GM20000 (cell line): Measurements from ENCODE around the gene CD302.

Source experiments
- DNase-seq: peaks from one replicate; pipeline ENCODE4 v3.0.0; 2012; ENCODE audit warnings: low spot score
- CTCF ChIP-seq: IDR thresholded peaks from 2 replicates; pipeline ENCODE4 v1.5.1; 2012; ENCODE audit warnings: mild to moderate bottlenecking, control low read depth; ENCODE audit errors: extremely low read depth, missing control alignments

CD302 gene

DNA sequence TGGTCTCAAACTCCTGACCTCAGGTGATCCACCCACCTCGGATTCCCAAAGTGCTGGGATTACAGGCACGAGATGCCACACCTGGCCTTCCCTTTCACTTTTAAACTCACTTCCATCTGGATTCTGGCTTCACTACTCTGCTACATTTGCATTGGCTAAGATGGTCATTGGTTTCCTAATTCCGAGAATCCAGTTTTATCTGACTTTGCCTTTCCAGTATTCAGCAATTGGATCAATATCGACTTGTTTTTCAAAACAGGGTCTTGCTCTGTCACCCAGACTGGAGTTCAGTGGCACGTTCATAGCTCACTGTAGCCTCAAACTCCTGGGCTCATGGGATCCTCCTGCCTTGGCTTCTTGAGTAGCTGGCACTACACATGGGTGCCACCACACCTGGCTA lies 4.7 kb upstream of the CD302 start:
- TF ChIP-seq CTCF: no peak
- DNase-seq: no peak

DNA sequence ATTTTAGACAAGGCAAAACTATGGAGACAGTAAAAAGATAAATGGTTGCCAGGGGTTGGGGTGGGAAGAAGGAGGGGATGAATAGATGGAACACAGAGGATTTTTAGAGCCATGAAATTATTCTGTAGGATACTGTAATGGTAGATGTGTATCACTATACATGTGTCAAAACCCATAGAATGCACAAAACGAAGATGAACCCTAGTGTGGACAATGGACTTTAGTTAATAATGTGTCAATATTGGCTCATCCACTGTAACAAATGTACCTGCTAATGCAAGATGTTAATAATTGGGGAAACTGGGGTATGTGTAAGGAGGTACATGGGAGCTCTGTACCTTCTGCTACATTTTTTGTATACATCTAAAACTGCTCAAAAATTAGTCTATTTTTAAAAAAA lies 1.8 kb upstream of the CD302 start:
- DNase-seq: no peak
- TF ChIP-seq CTCF: no peak

- no peak for DNase-seq
- TF ChIP-seq CTCF: no peak
Observed at GRCh38 chr2:159798376-159798725, 343 bp upstream of the CD302 start.

DNA sequence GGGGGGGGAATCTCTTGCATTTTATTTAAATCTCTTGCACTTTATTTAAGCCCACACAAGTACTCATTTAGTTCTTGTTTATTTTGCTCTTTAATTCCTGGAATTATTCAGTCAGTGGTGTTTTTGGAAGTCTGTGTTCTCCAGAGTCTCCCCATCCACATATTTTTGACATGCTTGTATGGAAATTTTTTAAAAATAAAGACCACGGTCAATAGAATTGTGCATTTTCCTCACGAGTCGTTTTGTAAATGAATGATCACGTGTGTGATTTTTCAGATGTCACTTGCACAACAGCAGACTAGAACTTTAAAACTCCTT lies 824 bp downstream of the CD302 start:
- no peak for DNase-seq

GRCh38 chr2:159795841-159796690 lies 1.9 kb downstream of the CD302 start:
- DNase-seq: no peak
- no peak for TF ChIP-seq CTCF

More for the DNA sequence above, 824 bp downstream of the CD302 start:
- TF ChIP-seq CTCF: no peak

DNA sequence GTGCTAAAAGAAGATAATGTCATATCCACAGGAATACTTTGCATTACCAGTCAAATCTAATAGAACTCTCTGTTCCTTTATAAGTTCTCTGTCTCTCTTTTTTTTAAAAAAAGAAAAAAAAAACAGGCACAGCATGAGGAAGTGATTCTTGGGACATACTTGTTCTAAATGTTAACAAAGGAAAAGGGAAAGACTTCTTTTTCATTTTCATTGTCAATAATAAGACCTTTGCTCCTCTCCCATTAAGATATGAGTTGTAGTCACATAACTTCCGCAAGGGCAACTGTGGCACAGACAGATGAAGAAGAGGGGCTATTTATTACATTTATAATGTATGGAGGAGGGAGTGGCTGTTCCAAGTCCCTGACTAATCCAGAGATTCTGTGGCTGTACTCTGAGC lies 4.7 kb downstream of the CD302 start:
- no peak for DNase-seq
- no peak for TF ChIP-seq CTCF

DNA sequence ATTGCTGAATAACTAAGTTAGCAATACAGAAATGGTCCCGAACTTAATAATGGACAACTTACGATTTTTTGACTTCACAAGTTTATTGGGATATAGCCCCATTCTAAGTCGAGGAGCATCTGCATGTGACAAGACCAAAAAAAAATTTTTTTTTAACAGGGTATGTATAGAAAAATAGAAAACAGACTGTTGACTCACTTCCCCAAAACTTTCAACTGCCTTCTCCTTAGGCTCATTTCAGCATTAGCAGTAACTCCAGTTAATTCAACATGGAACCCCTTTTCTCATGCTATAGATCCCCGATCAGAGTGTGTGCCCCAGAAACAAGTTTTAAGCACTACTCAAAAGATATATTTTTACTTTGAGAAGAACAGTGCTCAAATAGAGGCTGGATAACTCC lies 5.4 kb downstream of the CD302 start:
- TF ChIP-seq CTCF: no peak
- DNase-seq: no peak
